K562 (cell line): Measurements from ENCODE around the gene GPR142. TPM values are rescaled to one million over a fixed set of nuclear protein-coding genes. Genes with fewer than 3 reads are reported as not detected.

Experiments used
- ATAC-seq: fragments of 200-7000 bp; cut with Tn5 transposase; 3 replicates; pipeline ENCODE4 v1.9.1; 2020; ENCODE audit warnings: moderate library complexity
- BruUV-seq: library from RNA; stranded (reverse); fragments of 400-500 nt; replicated peaks from 2 replicates; lab custom pipeline; 2021; lab: Mats Ljungman, UMichigan
- CTCF ChIA-PET: fragments of 300-600 bp; formaldehyde crosslinking; extraction: SDS; loops from one replicate; lab custom pipeline; 2021; ENCODE audit warnings: low intra/inter-chr PET ratio; lab: Yijun Ruan, JAX
- POLR2A ChIA-PET: fragments of 300-600, 350-650 bp; sonication (Branson Sonifier 250); formaldehyde crosslinking; extraction: SDS; loops from one replicate; lab custom pipeline; 2021; ENCODE audit warnings: antibody characterized with exemption, inconsistent platforms; lab: Yijun Ruan, JAX
- DNase-seq, 4 experiments: peaks; one replicate each; pipeline versions ENCODE4 v3.0.0 to v3.0.0-alpha.2; 2011 to 2018; ENCODE audit warnings: low spot score in 3 of 4, mixed read lengths in 3 of 4; ENCODE audit errors: extremely low read depth in 1 of 4
- FAIRE-seq: peaks from 2 replicates; lab custom pipeline; 2011; peaks lifted over from hg19 to GRCh38; lab: Jason Lieb, UNC
- H2AFZ ChIP-seq: 2 replicates; pipeline ENCODE4 v1.6.0; 2011; ENCODE audit warnings: low read depth, low read length, control low read depth, inconsistent platforms
- H3K27ac ChIP-seq: fragments of 200-600 bp; 3 replicates; pipeline ENCODE4 v1.8.0; 2011; ENCODE audit warnings: low read depth, mild to moderate bottlenecking, control low read depth, inconsistent platforms, low read length, moderate library complexity, mixed read lengths; ENCODE audit errors: extremely low read depth
- H3K27me3 ChIP-seq, 2 experiments: fragments of 300-600 bp in 1 of 2; 2 replicates in 1 of 2; 3 replicates in 1 of 2; pipeline versions ENCODE4 v1.6.0 to v1.8.0; 2011; ENCODE audit warnings: inconsistent platforms in 2 of 2, low read length in 2 of 2, mild to moderate bottlenecking in 1 of 2, mixed read lengths in 1 of 2, moderate library complexity in 1 of 2; ENCODE audit not compliant: control insufficient read depth in 2 of 2, insufficient read depth in 2 of 2
- H3K36me3 ChIP-seq: fragments of 300-600 bp; 3 replicates; pipeline ENCODE4 v1.8.0; 2011; ENCODE audit warnings: mild to moderate bottlenecking, low read length, inconsistent platforms; ENCODE audit not compliant: control insufficient read depth, insufficient read depth
- H3K4me1 ChIP-seq, 2 experiments: fragments of 200-600 bp in 1 of 2; replicated peaks in 1 of 2; 2 replicates in 1 of 2; 3 replicates in 1 of 2; pipeline versions ENCODE4 v1.5.1 to v1.8.0; 2011; ENCODE audit warnings: inconsistent platforms in 2 of 2, low read length in 2 of 2, mild to moderate bottlenecking in 1 of 2, mixed read lengths in 1 of 2, moderate library complexity in 1 of 2; ENCODE audit not compliant: control insufficient read depth in 2 of 2, insufficient read depth in 2 of 2
- H3K4me2 ChIP-seq: 2 replicates; pipeline ENCODE4 v1.6.1; 2011; ENCODE audit warnings: low read length, control low read depth, inconsistent platforms, mixed read lengths; ENCODE audit not compliant: insufficient read depth
- H3K4me3 ChIP-seq: fragments of 200-600 bp; sonication (generic), shearing (Covaris generic); 2 replicates; pipeline ENCODE4 v1.5.1; 2016; ENCODE audit warnings: control low read depth, inconsistent platforms
- H3K79me2 ChIP-seq: fragments of 200-600 bp; 3 replicates; pipeline ENCODE4 v1.8.0; 2011; ENCODE audit warnings: low read length, inconsistent platforms; ENCODE audit not compliant: control insufficient read depth, insufficient read depth
- H3K9ac ChIP-seq, 2 experiments: 2 replicates each; pipeline versions ENCODE4 v1.6.0 to v1.6.1; 2011; ENCODE audit warnings: low read depth in 2 of 2, low read length in 2 of 2, control low read depth in 1 of 2, inconsistent platforms in 1 of 2, mild to moderate bottlenecking in 1 of 2, mixed read lengths in 1 of 2; ENCODE audit not compliant: insufficient read depth in 1 of 2
- H3K9me1 ChIP-seq: one replicate; pipeline ENCODE4 v1.6.0; 2011; ENCODE audit warnings: inconsistent platforms, mild to moderate bottlenecking, low read length, moderate library complexity; ENCODE audit not compliant: control insufficient read depth, insufficient read depth
- H3K9me3 ChIP-seq: replicated peaks from 2 replicates; pipeline ENCODE4 v1.5.1; 2011; ENCODE audit warnings: low read depth, low read length, inconsistent platforms; ENCODE audit not compliant: control insufficient read depth, insufficient read depth
- H4K20me1 ChIP-seq: replicated peaks from 2 replicates; pipeline ENCODE4 v1.6.1; 2011; ENCODE audit warnings: low read length, inconsistent platforms, mixed read lengths; ENCODE audit not compliant: control insufficient read depth, insufficient read depth
- CBX3 ChIP-seq, 2 experiments: IDR thresholded peaks; 1 replicate in 1 of 2; 2 replicates in 1 of 2; pipeline ENCODE4 v1.6.1; 2012; ENCODE audit warnings: inconsistent platforms in 2 of 2, low read length in 2 of 2, borderline replicate concordance in 1 of 2, control low read depth in 1 of 2
- ELF4 ChIP-seq: fragments of 450-650 bp; formaldehyde crosslinking; IDR thresholded peaks from 2 replicates; pipeline ENCODE4 v1.4.0; 2022; ENCODE audit warnings: missing genetic modification characterization
- GTF2E2 ChIP-seq: fragments of 200-800 bp; sonication (Bioruptor generic); IDR thresholded peaks from 2 replicates; pipeline ENCODE4 v1.6.1; 2016; ENCODE audit warnings: missing genetic modification characterization, missing compliant biosample characterization
- HNRNPUL1 ChIP-seq: fragments of 200-400 bp; formaldehyde crosslinking; IDR thresholded peaks from 2 replicates; pipeline ENCODE4 v1.6.1; 2017; ENCODE audit warnings: low read length
- KDM1A ChIP-seq, 2 experiments: fragments of 450-650 bp; IDR thresholded peaks; 2 replicates each; pipeline ENCODE4 v1.6.1; 2016; ENCODE audit warnings: mild to moderate bottlenecking in 2 of 2
- LARP7 ChIP-seq: fragments of 450-650 bp; IDR thresholded peaks from 2 replicates; pipeline ENCODE4 v1.6.1; 2016
- MECOM ChIP-seq: fragments of 250-450 bp; sonication (Bioruptor Pico); IDR thresholded peaks from 2 replicates; pipeline ENCODE4 v1.8.0; 2022; ENCODE audit warnings: inconsistent platforms
- NFIC ChIP-seq: fragments of 450-650 bp; IDR thresholded peaks from 2 replicates; pipeline ENCODE4 v1.6.1; 2017; ENCODE audit warnings: mild to moderate bottlenecking, inconsistent platforms
- SRF ChIP-seq, 2 experiments: fragments of 250-450, 450-650 bp in 1 of 2; sonication (Bioruptor Pico) in 1 of 2; sonication (generic) in 1 of 2; formaldehyde crosslinking; IDR thresholded peaks; 2 replicates each; pipeline versions ENCODE4 v1.5.0 to v1.5.1; 2020 to 2022; ENCODE audit warnings: mild to moderate bottlenecking in 1 of 2, missing genetic modification reagents in 1 of 2
- STAT6 ChIP-seq: sonication (generic); formaldehyde crosslinking; IDR thresholded peaks from 2 replicates; pipeline ENCODE4 v1.8.1; 2023; ENCODE audit warnings: mild to moderate bottlenecking, missing genetic modification reagents
- TFE3 ChIP-seq: fragments of 450-650 bp; formaldehyde crosslinking; IDR thresholded peaks from 2 replicates; pipeline ENCODE4 v1.4.0; 2020; ENCODE audit warnings: mild to moderate bottlenecking, mixed read lengths
- ZC3H8 ChIP-seq: fragments of 450-650 bp; IDR thresholded peaks from 2 replicates; pipeline ENCODE4 v1.6.1; 2017
- ZFP1 ChIP-seq: fragments of 450-650 bp; formaldehyde crosslinking; IDR thresholded peaks from 2 replicates; pipeline ENCODE4 v1.4.0; 2020; ENCODE audit warnings: mild to moderate bottlenecking, mixed read lengths
- ZNF197 ChIP-seq: fragments of 200-800 bp; sonication (Bioruptor generic); IDR thresholded peaks from 2 replicates; pipeline ENCODE4 v1.6.1; 2016; ENCODE audit warnings: low read depth, missing genetic modification characterization, missing compliant biosample characterization
- ZNF253 ChIP-seq: fragments of 250-450 bp; sonication (Bioruptor Pico); conservative IDR thresholded peaks from 2 replicates; pipeline ENCODE4 v1.6.1; 2021; ENCODE audit warnings: mild to moderate bottlenecking
- ZNF277 ChIP-seq: fragments of 250-450 bp; sonication (Bioruptor Pico); IDR thresholded peaks from 2 replicates; pipeline ENCODE4 v1.8.0; 2022; ENCODE audit warnings: inconsistent platforms, mild to moderate bottlenecking, moderate library complexity, borderline replicate concordance
- WGBS: fragments of 100-300 bp; shearing (Covaris generic); methylation state at CpG from one replicate; pipeline ENCODE4 v1.1.6; 2016; ENCODE audit warnings: low coverage, mixed read lengths; ENCODE audit not compliant: insufficient coverage; ENCODE audit errors: missing lambda C conversion rate; 5-methylcytosine and 5-hydroxymethylcytosine counted together
- in situ Hi-C: fragments of 300-500 bp; cut with MboI; formaldehyde crosslinking; loops from 4 replicates; pipeline ENCODE4 v1.15.0; 2018; ENCODE audit warnings: inconsistent platforms, mixed read lengths
- intact Hi-C: fragments of 100-400 bp; cut with micrococcal nuclease; formaldehyde crosslinking; loops from 2 replicates; pipeline ENCODE4 v1.14.2; 2022
- polyA plus RNA-seq, 8 experiments: library from polyadenylated mRNA; depleted of rRNA in 4 of 8; stranded (reverse) in 5 of 8; unstranded in 3 of 8; fragments of >200 nt; fragmentation: Nextera tagmentation in 2 of 8; fragmentation: Illumina TruSeq in 1 of 8; extraction: Ambion mirVana in 2 of 8; extraction: Trizol in 1 of 8; gene quantifications; 2 replicates each; pipeline versions ENCODE4 v1.2.1 to v1.2.3, GENCODE V29; 2011 to 2014; ENCODE audit warnings: inconsistent platforms in 1 of 8, missing spikeins in 1 of 8
- total RNA-seq, 7 experiments: library from RNA; depleted of rRNA in 6 of 7; stranded (reverse); fragments of >200 nt in 6 of 7; fragmentation: Illumina TruSeq in 2 of 7; extraction: Trizol in 2 of 7; gene quantifications; 2 replicates each; pipeline versions ENCODE4 v1.2.1 to v1.2.3, GENCODE V29; 2011 to 2021; ENCODE audit warnings: low replicate concordance in 1 of 7

Gene GPR142
- total and polyA plus RNA-seq, 9 of the 15 experiments (the other 6 are each of a cell fraction or from before 2014, with no cell fraction given), result not detected

GRCh38 chr17:74337834-74338500 lies 29.3 kb upstream of the GPR142 start:
- ChIA-PET CTCF (no interaction called here), POLR2A (interaction anchor here (0.6 to 1.7 kb wide), 2 partner anchors 9 to 228 kb away, joined by 3 to 8 read pairs; no protein-coding TSS in a partner anchor)
- Histone ChIP-seq H3K9me1 (no peaks in the 10 kb centered on the region), H2AFZ (no peak overlapping the region), H3K27ac (no peak overlapping the region), H3K4me1 (peaks cover 2 to 10% of the 10 kb centered on the region in 2 experiments; a peak in 4 of 5 replicates), H4K20me1 (peaks cover 10% of the 10 kb centered on the region), H3K36me3 (no peaks in the 10 kb centered on the region), H3K27me3 (peaks cover 2 to 45% of the 10 kb centered on the region in 2 experiments; a peak in 3 of 5 replicates), H3K4me3 (no peak overlapping the region), H3K4me2 (no peak overlapping the region), H3K9ac (no peak overlapping the region), H3K9me3 (no peaks in the 10 kb centered on the region), H3K79me2 (no peaks in the 10 kb centered on the region)
- no TSS peak for BruUV-seq
- FAIRE-seq (no peak), ATAC-seq (no peak), DNase-seq (no peak)
- intact Hi-C loops, result no loop called here
- WGBS, result 7% methylated on average over 10 of the region's 12 CpGs
- in situ Hi-C loops, result no loop called here
- TF ChIP-seq ZFP1 (CRISPR knock-in tag) (no peak), STAT6 (no peak), LARP7 (no peak), HNRNPUL1 (no peak), GTF2E2 (tag) (no peak), MECOM (CRISPR knock-in tag) (no peak), ELF4 (CRISPR knock-in tag) (no peak), ZNF253 (no peak), ZNF277 (CRISPR knock-in tag) (no peak), CBX3 (IDR thresholded peaks at IDR 0.05; ENCODE audit: borderline replicate concordance in 1 of 2, low read length in 2 of 2) (no peak), NFIC (no peak), ZNF197 (CRISPR knock-in tag) (no peak), TFE3 (CRISPR knock-in tag) (no peak), ZC3H8 (no peak), KDM1A (IDR thresholded peaks at IDR 0.05) (no peak), SRF (CRISPR knock-in tag; IDR thresholded peaks at IDR 0.05) (no peak)
